Thoracic aorta (tissue), 2 donors: ENCODE results near the gene COBLL1. TPM values are rescaled to one million over a fixed set of nuclear protein-coding genes. Genes with fewer than 3 reads are reported as not detected.
A peak's percentile ranks its signal among the peaks of the same experiment; 100 is the strongest.

Source experiments
- ATAC-seq: fragments of 150-250 bp; one replicate; pipeline ENCODE4 v1.8.0; 2017; ENCODE audit warnings: low read depth; ENCODE audit not compliant: insufficient number of reproducible peaks, low FRiP score
- DNase-seq: peaks from one replicate; pipeline ENCODE4 v3.0.0-alpha.2; 2020; ENCODE audit warnings: low spot score
- H3K27ac ChIP-seq, 2 donors: fragments of 200-600 bp; sonication (generic); 1 replicate in 1 of 2; 2 replicates in 1 of 2; pipeline ENCODE4 v1.5.1; 2016; ENCODE audit warnings: mild to moderate bottlenecking in 2 of 2, moderate library complexity in 2 of 2
- H3K27me3 ChIP-seq: fragments of 200-600 bp; sonication (generic); replicated peaks from 2 replicates; pipeline ENCODE4 v1.6.0; 2016; ENCODE audit warnings: mild to moderate bottlenecking; ENCODE audit not compliant: insufficient read depth
- H3K36me3 ChIP-seq: fragments of 200-600 bp; sonication (generic); one replicate; pipeline ENCODE4 v1.5.1; 2016
- H3K4me1 ChIP-seq, 2 donors: fragments of 200-600 bp; sonication (generic); 1 replicate in 1 of 2; 2 replicates in 1 of 2; pipeline versions ENCODE4 v1.5.1 to v1.6.0; 2016; ENCODE audit warnings: low read depth in 2 of 2, mild to moderate bottlenecking in 1 of 2; ENCODE audit not compliant: control insufficient read depth in 1 of 2
- H3K4me3 ChIP-seq: fragments of 200-600 bp; sonication (generic); 2 replicates; pipeline ENCODE4 v1.5.1; 2016; ENCODE audit warnings: mild to moderate bottlenecking
- H3K9me3 ChIP-seq: fragments of 200-600 bp; sonication (generic); 2 replicates; pipeline ENCODE4 v1.5.1; 2016
- CTCF ChIP-seq: fragments of 200-600 bp; sonication (generic); IDR thresholded peaks from one replicate; pipeline ENCODE4 v1.5.1; 2019; ENCODE audit warnings: antibody characterized with exemption
- total RNA-seq, 2 donors: library from RNA; depleted of rRNA; stranded (reverse); fragments of >200 nt; gene quantifications; one replicate each; pipeline versions ENCODE4 v1.1.0 to v1.2.3, GENCODE V29; 2016

COBLL1 gene
- total RNA-seq, 2 donors from 2014 or later: 62.0 to 64.6 TPM

- DNase-seq (no peak), ATAC-seq (peak; percentile 33)
- no peak overlapping the region for H3K27ac ChIP-seq
- H3K4me3 ChIP-seq: no peak overlapping the region
- H3K27me3 ChIP-seq: no peaks in the 10 kb centered on the region
- no peaks in the 10 kb centered on the region for H3K9me3 ChIP-seq
- no peaks in the 10 kb centered on the region for H3K36me3 ChIP-seq
- H3K4me1 ChIP-seq: peaks cover 11 to 45% of the 10 kb centered on the region in 2 donors
- no peak for TF ChIP-seq CTCF
Observed at GRCh38 chr2:164777847-164778461, 63.7 kb downstream of the COBLL1 start.

- DNase-seq (no peak), ATAC-seq (no peak)
- TF ChIP-seq CTCF: no peak
- H3K4me3 ChIP-seq: no peak overlapping the region
- H3K27me3 ChIP-seq: no peaks in the 10 kb centered on the region
- no peaks in the 10 kb centered on the region for H3K9me3 ChIP-seq
- H3K27ac ChIP-seq: no peak overlapping the region
- H3K36me3 ChIP-seq: no peaks in the 10 kb centered on the region
- H3K4me1 ChIP-seq: peaks cover 0 to 13% of the 10 kb centered on the region in 2 donors
Observed at GRCh38 chr2:164773635-164774034, 68.0 kb downstream of the COBLL1 start.

- Histone ChIP-seq H3K4me3 (no peak overlapping the region), H3K9me3 (no peaks in the 10 kb centered on the region), H3K27me3 (no peaks in the 10 kb centered on the region), H3K27ac (no peak overlapping the region), H3K4me1 (peaks cover 0 to 9% of the 10 kb centered on the region in 2 donors), H3K36me3 (no peaks in the 10 kb centered on the region)
- DNase-seq (no peak), ATAC-seq (no peak)
- TF ChIP-seq CTCF: no peak
Observed at GRCh38 chr2:164773091-164773490, 68.5 kb downstream of the COBLL1 start.

- no peak for ATAC-seq
- Histone ChIP-seq H3K4me3 (no peak overlapping the region), H3K4me1 (peaks cover 0 to 9% of the 10 kb centered on the region in 2 donors), H3K9me3 (no peaks in the 10 kb centered on the region), H3K27me3 (no peaks in the 10 kb centered on the region), H3K36me3 (no peaks in the 10 kb centered on the region), H3K27ac (no peak overlapping the region)
- no peak for DNase-seq
- TF ChIP-seq CTCF: no peak
Observed at GRCh38 chr2:164771897-164772296, 69.7 kb downstream of the COBLL1 start.

- no peak overlapping the region for H3K4me3 ChIP-seq
- ATAC-seq (no peak), DNase-seq (no peak)
- no peaks in the 10 kb centered on the region for H3K9me3 ChIP-seq
- no peak for TF ChIP-seq CTCF
- no peaks in the 10 kb centered on the region for H3K27me3 ChIP-seq
- H3K4me1 ChIP-seq: peaks cover 0 to 8% of the 10 kb centered on the region in 2 donors
- no peak overlapping the region for H3K27ac ChIP-seq
- H3K36me3 ChIP-seq: no peaks in the 10 kb centered on the region
Observed at GRCh38 chr2:164770421-164770916, 71.2 kb downstream of the COBLL1 start.
